ENCODE results near the gene SLC9A9. TPM values are rescaled to one million over a fixed set of nuclear protein-coding genes. Genes with fewer than 3 reads are reported as not detected.

Gene SLC9A9
- total RNA-seq, 1 donor from 2014 or later, result 11.4 TPM

GRCh38 chr3:143686638-143687197 lies 161.6 kb downstream of the SLC9A9 start:
- Mint-ChIP-seq H3K4me1 (ENCODE audit: low read depth, unreplicated experiment) (no peaks in the 10 kb centered on the region), H3K27ac (ENCODE audit: unreplicated experiment) (no peak overlapping the region), H3K4me3 (ENCODE audit: unreplicated experiment) (no peak overlapping the region), H3K9me3 (ENCODE audit: unreplicated experiment) (no peaks in the 10 kb centered on the region), H3K27me3 (ENCODE audit: unreplicated experiment) (no peaks in the 10 kb centered on the region), H3K36me3 (ENCODE audit: unreplicated experiment) (no peaks in the 10 kb centered on the region)
- TF ChIP-seq CTCF (IDR thresholded peaks at IDR 0.05; ENCODE audit: partially characterized antibody, unreplicated experiment), result no peak
- DNase-seq, result no peak

DNA sequence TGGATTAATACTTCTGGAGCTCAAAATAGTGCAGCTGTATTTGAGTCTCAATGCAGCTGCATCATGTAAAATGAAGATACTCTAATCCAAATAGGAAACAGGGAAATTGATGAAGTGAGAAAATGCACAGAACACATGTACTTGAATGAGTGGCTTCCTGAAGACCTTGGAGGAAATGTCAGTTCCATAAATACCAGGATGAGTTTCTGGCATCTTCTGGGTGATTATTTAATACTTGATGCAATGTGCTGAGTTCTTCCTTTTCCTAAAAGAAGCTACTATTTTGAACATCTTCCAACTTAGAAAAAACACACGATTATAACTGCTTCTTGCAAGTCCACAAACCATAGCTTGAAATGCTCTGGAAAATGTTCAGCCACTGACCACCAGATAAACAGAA lies 162.8 kb downstream of the SLC9A9 start:
- H3K4me3 Mint-ChIP-seq (ENCODE audit: unreplicated experiment), result no peak overlapping the region
- H3K4me1 Mint-ChIP-seq (ENCODE audit: low read depth, unreplicated experiment), result no peaks in the 10 kb centered on the region

DNA sequence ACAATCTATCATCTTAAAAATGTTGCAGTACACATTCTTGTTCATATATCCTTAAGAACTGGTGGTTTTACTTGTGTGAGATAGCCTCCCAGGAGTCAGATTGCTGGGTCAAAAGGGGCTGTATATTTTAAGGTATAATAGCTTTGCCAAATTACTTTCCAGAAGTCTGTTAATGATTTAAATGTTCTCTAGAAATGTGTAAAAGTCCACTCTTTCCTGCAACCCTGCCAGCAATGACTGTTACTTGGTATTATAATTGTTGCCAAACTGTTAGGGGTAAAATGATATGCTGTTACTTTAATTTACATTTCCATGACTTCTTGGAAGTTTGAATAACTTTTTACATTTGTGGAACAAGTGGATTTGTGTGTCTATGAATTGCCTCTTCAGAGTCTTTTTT lies 170.8 kb downstream of the SLC9A9 start:
- no peak for DNase-seq
- Mint-ChIP-seq H3K4me3 (ENCODE audit: unreplicated experiment) (no peak overlapping the region), H3K27ac (ENCODE audit: unreplicated experiment) (no peak overlapping the region)

More for the DNA sequence above, 162.8 kb downstream of the SLC9A9 start:
- no peak for DNase-seq
- Mint-ChIP-seq H3K9me3 (ENCODE audit: unreplicated experiment) (no peaks in the 10 kb centered on the region), H3K36me3 (ENCODE audit: unreplicated experiment) (no peaks in the 10 kb centered on the region), H3K27me3 (ENCODE audit: unreplicated experiment) (no peaks in the 10 kb centered on the region), H3K27ac (ENCODE audit: unreplicated experiment) (no peak overlapping the region)
- no peak for TF ChIP-seq CTCF (IDR thresholded peaks at IDR 0.05; ENCODE audit: partially characterized antibody, unreplicated experiment)

GRCh38 chr3:143676747-143677146 lies 171.5 kb downstream of the SLC9A9 start:
- no peaks in the 10 kb centered on the region for H3K36me3 Mint-ChIP-seq (ENCODE audit: unreplicated experiment)
- H3K4me1 Mint-ChIP-seq (ENCODE audit: low read depth, unreplicated experiment), result peaks cover 11% of the 10 kb centered on the region
- H3K9me3 Mint-ChIP-seq (ENCODE audit: unreplicated experiment), result no peaks in the 10 kb centered on the region
- H3K27me3 Mint-ChIP-seq (ENCODE audit: unreplicated experiment), result no peaks in the 10 kb centered on the region
- H3K27ac Mint-ChIP-seq (ENCODE audit: unreplicated experiment), result no peak overlapping the region
- DNase-seq, result no peak
- TF ChIP-seq CTCF (IDR thresholded peaks at IDR 0.05; ENCODE audit: partially characterized antibody, unreplicated experiment), result no peak
- no peak overlapping the region for H3K4me3 Mint-ChIP-seq (ENCODE audit: unreplicated experiment)

More for the DNA sequence above, 170.8 kb downstream of the SLC9A9 start:
- Mint-ChIP-seq H3K27me3 (ENCODE audit: unreplicated experiment) (no peaks in the 10 kb centered on the region), H3K4me1 (ENCODE audit: low read depth, unreplicated experiment) (peaks cover 8% of the 10 kb centered on the region), H3K36me3 (ENCODE audit: unreplicated experiment) (no peaks in the 10 kb centered on the region), H3K9me3 (ENCODE audit: unreplicated experiment) (no peaks in the 10 kb centered on the region)
- TF ChIP-seq CTCF (IDR thresholded peaks at IDR 0.05; ENCODE audit: partially characterized antibody, unreplicated experiment), result no peak

GRCh38 chr3:143676021-143676420 lies 172.2 kb downstream of the SLC9A9 start:
- H3K4me3 Mint-ChIP-seq (ENCODE audit: unreplicated experiment), result no peak overlapping the region
- H3K27me3 Mint-ChIP-seq (ENCODE audit: unreplicated experiment), result no peaks in the 10 kb centered on the region
- no peak for TF ChIP-seq CTCF (IDR thresholded peaks at IDR 0.05; ENCODE audit: partially characterized antibody, unreplicated experiment)
- H3K36me3 Mint-ChIP-seq (ENCODE audit: unreplicated experiment), result no peaks in the 10 kb centered on the region
- no peak for DNase-seq
- no peaks in the 10 kb centered on the region for H3K9me3 Mint-ChIP-seq (ENCODE audit: unreplicated experiment)
- peaks cover 11% of the 10 kb centered on the region for H3K4me1 Mint-ChIP-seq (ENCODE audit: low read depth, unreplicated experiment)
- no peak overlapping the region for H3K27ac Mint-ChIP-seq (ENCODE audit: unreplicated experiment)

Measured in glutamatergic neuron (in vitro differentiated cells).